Renal cortical epithelial cell (primary cell): ENCODE measurements around the gene ZNF546. TPM values are rescaled to one million over a fixed set of nuclear protein-coding genes. Genes with fewer than 3 reads are reported as not detected.

ENCODE experiments used
- DNase-seq: peaks from one replicate; pipeline ENCODE4 v3.0.0-alpha.2; 2011; ENCODE audit warnings: low read depth
- total RNA-seq: library from RNA; depleted of rRNA; stranded (reverse); fragments of >200 nt; gene quantifications from 2 replicates; pipeline ENCODE4 v1.2.3, GENCODE V29; 2014

ZNF546 gene
- total RNA-seq, 1 donor from 2014 or later, result 5.7 TPM

DNA sequence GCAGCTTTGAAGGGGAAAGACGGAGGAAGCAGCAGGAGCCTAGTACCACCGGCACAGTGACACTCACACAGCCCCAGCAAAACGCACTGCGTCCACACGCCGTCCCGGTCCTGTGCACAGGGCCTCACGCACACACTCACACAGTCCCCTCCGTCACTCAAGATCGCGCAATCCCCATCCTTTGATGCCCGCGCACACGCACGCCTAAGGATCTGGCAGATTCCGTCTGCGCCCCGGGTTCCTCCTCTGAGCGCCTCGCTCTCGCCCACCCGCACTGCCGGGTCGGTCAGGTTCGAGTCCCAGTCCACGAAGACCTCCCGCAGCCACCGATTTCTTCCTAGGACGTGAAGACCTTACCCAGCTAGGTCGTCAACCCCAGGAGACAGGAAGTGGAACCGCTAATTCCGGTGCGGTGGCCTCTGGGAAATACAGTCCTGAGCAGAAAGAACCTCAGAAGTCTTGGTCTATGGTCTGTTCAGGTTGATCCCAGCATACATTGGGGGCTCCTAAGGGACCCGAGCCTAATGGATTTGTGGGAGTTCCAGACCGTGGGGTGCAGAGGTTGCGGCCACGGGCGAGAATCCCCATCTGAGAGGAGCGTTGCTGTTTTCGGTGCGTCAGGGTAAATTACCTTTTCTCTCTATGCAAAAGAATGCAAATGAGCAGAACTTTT, 59.1 kb downstream of the ZNF546 start, which contains the start of gene ZNF780B:
TSS of gene ZNF780B (minus strand) at position 400 of the 673 bp plus-strand sequence. CDS start 5,899 bp downstream, outside the sequence.
- DNase-seq, result peak; percentile 50

DNA sequence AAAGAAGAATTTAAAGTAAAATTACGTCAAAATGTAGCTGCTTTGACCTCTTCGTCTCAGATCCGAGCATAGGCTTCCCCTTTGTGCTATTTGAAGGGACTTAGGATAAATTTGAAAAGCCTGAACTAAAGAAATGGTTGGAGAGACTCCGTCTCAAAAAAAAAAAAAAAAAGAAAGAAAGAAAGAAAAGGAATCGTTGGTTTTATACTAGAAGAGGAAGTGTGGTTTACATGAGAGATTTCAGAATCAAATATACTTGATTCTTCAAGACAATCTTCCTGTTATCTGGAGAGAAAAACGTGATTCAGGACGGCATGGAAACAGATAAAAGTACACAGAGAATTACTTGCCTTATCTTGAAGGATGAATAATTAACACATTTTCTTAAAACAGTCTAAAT, 59.6 kb downstream of the ZNF546 start:
- DNase-seq, result no peak

DNA sequence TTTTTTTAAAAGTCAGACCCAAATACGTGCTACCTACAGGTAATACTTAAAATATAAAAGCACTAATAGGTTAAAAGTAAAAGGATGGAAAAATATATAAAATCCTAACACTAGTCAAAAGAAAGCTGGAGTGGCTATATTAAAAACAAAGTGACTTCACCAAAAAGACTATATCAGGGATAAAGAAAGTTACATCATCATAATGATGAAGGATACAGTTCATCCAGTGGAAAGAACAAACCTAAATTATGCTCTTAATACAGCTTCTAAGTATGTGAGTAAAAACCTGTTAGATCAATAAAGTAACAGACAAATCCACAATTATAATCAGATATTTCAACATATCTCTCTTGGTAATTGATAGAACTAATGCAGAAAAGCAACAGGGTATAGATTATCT, 60.3 kb downstream of the ZNF546 start:
- no peak for DNase-seq

DNA sequence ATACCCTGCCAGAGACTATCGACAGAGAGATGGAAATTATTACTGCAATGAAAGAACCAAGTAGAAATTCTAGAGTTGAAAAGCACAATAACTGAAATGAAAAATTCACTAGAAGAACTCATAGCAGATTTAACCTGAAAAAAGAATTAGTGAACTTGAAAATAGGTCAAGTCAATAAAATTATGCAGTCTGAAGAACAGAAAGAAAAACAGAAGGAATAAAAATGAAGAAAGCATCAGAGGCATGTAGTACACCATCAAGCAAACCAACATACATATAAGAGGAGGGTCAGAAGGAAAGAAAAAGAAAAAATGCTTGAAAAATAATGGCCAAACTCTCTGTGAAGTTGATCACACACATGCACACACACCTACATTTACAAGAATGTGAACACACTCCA, 62.8 kb downstream of the ZNF546 start:
- DNase-seq, result no peak

DNA sequence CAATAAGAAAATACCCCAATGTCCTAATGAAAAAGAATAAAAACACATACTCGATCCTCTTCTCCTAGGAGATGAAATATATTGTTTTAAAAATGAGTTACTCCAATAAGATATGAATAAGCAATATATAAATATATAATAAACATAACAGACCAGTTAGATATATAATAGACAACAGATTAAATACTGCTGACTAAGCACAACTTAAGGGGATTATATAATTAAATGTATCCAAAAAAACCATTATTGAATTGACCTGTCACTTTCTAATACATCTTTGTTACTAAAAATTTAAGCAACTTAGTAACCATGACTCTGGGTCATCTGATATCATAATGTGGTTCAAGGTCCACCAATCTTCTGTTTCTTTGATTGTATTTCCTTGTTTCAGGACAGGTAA, 73.2 kb downstream of the ZNF546 start:
- DNase-seq, result no peak

Other genes with a start within 250 kb of the ZNF546 start
- not detected in 2 replicates for gene LEUTX, start 218.2 kb upstream of the ZNF546 start, total RNA-seq
- gene DYRK1B, start 162.9 kb upstream of the ZNF546 start, total RNA-seq, result 9.9 and 47.1 TPM in 2 replicates
- 89.2 and 159 TPM in 2 replicates for gene FBL, start 150.7 kb upstream of the ZNF546 start, total RNA-seq
- gene FCGBP, start 62.4 kb upstream of the ZNF546 start, total RNA-seq, result 1.9 and 26.3 TPM in 2 replicates
- 128 and 155 TPM in 2 replicates for gene PSMC4, start 25.9 kb upstream of the ZNF546 start, total RNA-seq
- 4.5 and 33.2 TPM in 2 replicates for gene ZNF780B, start 59.2 kb downstream of the ZNF546 start, total RNA-seq
- 7.5 and 40.4 TPM in 2 replicates for gene ZNF780A, start 93.9 kb downstream of the ZNF546 start, total RNA-seq
- gene MAP3K10, start 194.4 kb downstream of the ZNF546 start, total RNA-seq, result 5.6 and 11.2 TPM in 2 replicates
- gene TTC9B, start 221.3 kb downstream of the ZNF546 start, total RNA-seq, result not detected in 2 replicates
- gene CCNP, start 229.6 kb downstream of the ZNF546 start, total RNA-seq, result 0.05 and 0.52 TPM in 2 replicates